GM19193 (cell line): ENCODE measurements around the gene CD69.

ENCODE experiments used
- POLR2A ChIP-seq: IDR thresholded peaks from 4 replicates; pipeline ENCODE4 v1.6.1; 2011; ENCODE audit not compliant: insufficient read depth, insufficient read length; ENCODE audit errors: extremely low read depth

The CD69 gene

GRCh38 chr12:9758119-9758518 is 2.6 kb downstream of the CD69 start:
- TF ChIP-seq POLR2A, result no peak

- no peak for TF ChIP-seq POLR2A
Measured at GRCh38 chr12:9757433-9758025, 3.2 kb downstream of the CD69 start.

- no peak for TF ChIP-seq POLR2A
Measured at GRCh38 chr12:9756706-9757105, 4.0 kb downstream of the CD69 start.

GRCh38 chr12:9756170-9756569 is 4.5 kb downstream of the CD69 start:
- TF ChIP-seq POLR2A, result no peak

- TF ChIP-seq POLR2A, result no peak
Measured at GRCh38 chr12:9755567-9755966, 5.1 kb downstream of the CD69 start.

- no peak for TF ChIP-seq POLR2A
Measured at GRCh38 chr12:9755035-9755434, 5.7 kb downstream of the CD69 start.

GRCh38 chr12:9754099-9754927 is 6.4 kb downstream of the CD69 start:
- TF ChIP-seq POLR2A, result peak; percentile 33

- TF ChIP-seq POLR2A, result no peak
Measured at GRCh38 chr12:9753498-9753897, 7.2 kb downstream of the CD69 start.

- no peak for TF ChIP-seq POLR2A
Measured at GRCh38 chr12:9753073-9753472, 7.6 kb downstream of the CD69 start.

GRCh38 chr12:9752145-9752933 is 8.4 kb downstream of the CD69 start:
- peak; percentile 3 for TF ChIP-seq POLR2A

- TF ChIP-seq POLR2A, result peak; percentile 44
Measured at GRCh38 chr12:9751204-9752144, 9.2 kb downstream of the CD69 start.

GRCh38 chr12:9750276-9751203 is 10.2 kb downstream of the CD69 start:
- no peak for TF ChIP-seq POLR2A

GRCh38 chr12:9749640-9750039 is 11.1 kb downstream of the CD69 start:
- TF ChIP-seq POLR2A, result no peak
